K562 (cell line): ENCODE measurements around the gene CR2. TPM values are rescaled to one million over a fixed set of nuclear protein-coding genes. Genes with fewer than 3 reads are reported as not detected.

ENCODE experiments used
- CTCFL ChIP-seq: IDR thresholded peaks from 2 replicates; pipeline ENCODE4 v1.6.1; 2011; ENCODE audit warnings: borderline replicate concordance, low read depth, mild to moderate bottlenecking, moderate library complexity, low read length; ENCODE audit not compliant: insufficient read depth, poor library complexity, severe bottlenecking
- MAZ ChIP-seq, 2 experiments: fragments of 450-650 bp in 1 of 2; sonication (generic) in 1 of 2; formaldehyde crosslinking; IDR thresholded peaks in 1 of 2; conservative IDR thresholded peaks in 1 of 2; 2 replicates each; pipeline versions ENCODE4 v1.4.0 to v1.5.0; 2020; ENCODE audit warnings: mild to moderate bottlenecking in 1 of 2, missing genetic modification reagents in 1 of 2
- MNT ChIP-seq, 2 experiments: fragments of 450-650 bp; conservative IDR thresholded peaks; 2 replicates each; pipeline ENCODE4 v1.6.1; 2017; ENCODE audit warnings: mild to moderate bottlenecking in 2 of 2, moderate library complexity in 2 of 2
- SMAD4 ChIP-seq: fragments of 250-450 bp; sonication (Bioruptor Pico); conservative IDR thresholded peaks from 2 replicates; pipeline ENCODE4 v1.8.0; 2021; ENCODE audit warnings: inconsistent platforms, mild to moderate bottlenecking, moderate library complexity
- polyA plus RNA-seq, 8 experiments: library from polyadenylated mRNA; depleted of rRNA in 4 of 8; stranded (reverse) in 5 of 8; unstranded in 3 of 8; fragments of >200 nt; fragmentation: Nextera tagmentation in 2 of 8; fragmentation: Illumina TruSeq in 1 of 8; extraction: Ambion mirVana in 2 of 8; extraction: Trizol in 1 of 8; gene quantifications; 2 replicates each; pipeline versions ENCODE4 v1.2.1 to v1.2.3, GENCODE V29; 2011 to 2014; ENCODE audit warnings: inconsistent platforms in 1 of 8, missing spikeins in 1 of 8
- total RNA-seq, 7 experiments: library from RNA; depleted of rRNA in 6 of 7; stranded (reverse); fragments of >200 nt in 6 of 7; fragmentation: Illumina TruSeq in 2 of 7; extraction: Trizol in 2 of 7; gene quantifications; 2 replicates each; pipeline versions ENCODE4 v1.2.1 to v1.2.3, GENCODE V29; 2011 to 2021; ENCODE audit warnings: low replicate concordance in 1 of 7

The CR2 gene
- total and polyA plus RNA-seq, 9 of the 15 experiments (the other 6 are each of a cell fraction or from before 2014, with no cell fraction given) = 0.07 to 0.67 (median 0.37) TPM

- TF ChIP-seq CTCFL (peak; percentile 70), MAZ (CRISPR knock-in tag; conservative IDR thresholded peaks at IDR 0.05 in 1 of 2, IDR thresholded peaks at IDR 0.05 in 1 of 2) (peak in 1 of 2 experiments; percentile 29; a peak in 2 of 4 replicates), SMAD4 (CRISPR knock-in tag) (0 out of 2 replicates have a peak, but pooled peaks have one; percentile 19), MNT (conservative IDR thresholded peaks at IDR 0.05) (peak in 1 of 2 experiments; percentile 64; a peak in 2 of 4 replicates)
Observed at GRCh38 chr1:207454046-207454964, at the start of gene CR2 (continued).
